Brain pericyte (primary cell): ENCODE results near the gene SGCA.

Source experiments
- DNase-seq: peaks from one replicate; pipeline ENCODE4 v3.0.0-alpha.2; 2012; ENCODE audit warnings: low read depth, low spot score

SGCA gene

DNA sequence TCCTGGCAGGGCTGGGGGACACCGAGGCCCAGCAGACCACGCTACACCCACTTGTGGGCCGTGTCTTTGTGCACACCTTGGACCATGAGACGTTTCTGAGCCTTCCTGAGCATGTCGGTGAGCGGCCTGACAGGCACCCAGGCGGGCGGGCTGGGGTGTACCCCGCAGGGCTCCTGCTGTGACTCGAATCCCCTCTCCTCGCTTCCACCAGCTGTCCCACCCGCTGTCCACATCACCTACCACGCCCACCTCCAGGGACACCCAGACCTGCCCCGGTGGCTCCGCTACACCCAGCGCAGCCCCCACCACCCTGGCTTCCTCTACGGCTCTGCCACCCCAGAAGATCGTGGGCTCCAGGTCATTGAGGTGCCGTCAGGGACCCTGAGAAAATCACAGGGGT lies 1.6 kb downstream of the SGCA start:
- DNase-seq = no peak

GRCh38 chr17:50168319-50168718 lies 2.5 kb downstream of the SGCA start:
- DNase-seq = no peak

DNA sequence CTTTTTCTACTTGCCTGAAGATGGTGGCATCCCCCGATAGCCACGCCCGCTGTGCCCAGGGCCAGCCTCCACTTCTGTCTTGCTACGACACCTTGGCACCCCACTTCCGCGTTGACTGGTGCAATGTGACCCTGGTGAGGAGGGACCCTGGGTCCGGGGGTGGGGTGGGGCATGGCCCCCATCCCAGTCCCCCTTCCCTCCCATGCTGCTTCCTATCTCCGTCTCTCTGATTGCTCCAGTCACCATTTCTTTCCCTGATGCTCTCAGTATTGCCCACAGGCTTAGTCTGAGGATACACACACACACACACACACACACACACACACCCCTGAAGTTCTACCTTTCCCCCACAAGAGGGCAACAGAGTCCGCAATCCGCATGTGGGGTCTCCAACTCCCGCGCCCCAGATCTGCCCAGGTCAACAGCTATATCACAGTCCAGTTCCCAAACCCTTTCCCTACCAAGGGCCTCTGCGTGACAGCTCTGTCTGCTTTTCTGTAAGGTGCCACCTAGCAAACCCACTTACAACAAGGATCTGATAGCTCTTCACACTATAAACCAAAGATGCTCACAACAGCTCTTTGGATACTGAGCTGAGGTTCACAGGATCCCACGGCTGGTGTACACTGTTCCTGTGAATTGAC lies 3.4 kb downstream of the SGCA start:
- DNase-seq = peak; percentile 67

- no peak for DNase-seq
Observed at GRCh38 chr17:50169881-50170459, 4.2 kb downstream of the SGCA start.

- no peak for DNase-seq
Observed at GRCh38 chr17:50170662-50171370, 5.0 kb downstream of the SGCA start.

DNA sequence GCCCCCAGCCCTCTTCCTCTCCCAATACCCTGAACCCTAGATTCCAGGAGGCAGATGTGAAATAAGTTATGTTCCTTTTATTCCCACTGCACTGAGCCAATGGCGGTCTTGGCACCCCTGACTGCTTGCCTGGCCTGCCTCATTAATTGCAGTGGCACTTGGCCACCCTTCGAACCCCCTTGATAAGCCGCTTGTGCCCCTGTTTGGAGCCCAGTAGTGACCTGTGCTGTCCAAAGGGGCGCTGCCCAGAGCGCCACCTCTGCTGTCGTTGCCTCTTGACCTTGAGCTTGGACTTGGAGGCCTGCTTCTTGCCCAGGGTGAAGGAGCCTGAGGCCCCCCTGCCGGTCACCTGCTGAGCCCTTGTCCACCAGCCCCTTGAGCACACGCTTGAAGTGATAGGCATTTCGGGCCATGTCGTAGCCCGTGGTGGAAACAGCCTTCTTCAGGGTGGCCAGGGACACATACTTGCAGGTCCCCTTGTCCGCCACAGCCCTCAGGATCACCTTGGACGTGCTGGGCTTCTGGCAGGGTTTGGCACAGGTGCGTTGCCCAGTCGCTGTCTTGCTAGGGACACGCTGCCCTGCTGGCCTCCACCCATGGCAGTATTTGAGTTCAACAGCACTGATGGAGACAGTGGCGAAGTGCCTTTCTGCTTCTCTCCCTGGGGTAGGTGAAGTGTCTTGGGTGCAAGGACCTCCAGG lies 5.7 kb downstream of the SGCA start:
- DNase-seq = no peak

DNA sequence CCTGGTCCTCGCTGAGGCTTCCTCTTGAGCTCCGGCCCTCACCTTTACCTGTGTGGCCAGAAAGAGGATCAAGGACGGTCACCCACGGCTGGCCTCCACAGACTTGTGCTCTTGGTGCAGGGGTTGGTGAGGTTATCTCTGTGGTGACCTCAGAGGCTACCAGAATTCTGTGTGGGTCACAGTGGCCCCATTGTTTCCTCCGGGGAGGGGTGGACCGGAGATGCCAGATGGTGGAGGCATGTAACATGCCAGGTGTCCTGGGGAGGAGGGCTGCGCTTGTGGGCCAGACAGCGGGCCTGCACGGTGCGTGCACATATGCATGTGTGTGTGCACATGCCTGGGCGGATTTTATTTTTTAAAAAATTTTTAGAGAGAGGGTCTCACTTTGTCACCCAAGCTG lies 6.3 kb downstream of the SGCA start:
- DNase-seq = no peak

DNA sequence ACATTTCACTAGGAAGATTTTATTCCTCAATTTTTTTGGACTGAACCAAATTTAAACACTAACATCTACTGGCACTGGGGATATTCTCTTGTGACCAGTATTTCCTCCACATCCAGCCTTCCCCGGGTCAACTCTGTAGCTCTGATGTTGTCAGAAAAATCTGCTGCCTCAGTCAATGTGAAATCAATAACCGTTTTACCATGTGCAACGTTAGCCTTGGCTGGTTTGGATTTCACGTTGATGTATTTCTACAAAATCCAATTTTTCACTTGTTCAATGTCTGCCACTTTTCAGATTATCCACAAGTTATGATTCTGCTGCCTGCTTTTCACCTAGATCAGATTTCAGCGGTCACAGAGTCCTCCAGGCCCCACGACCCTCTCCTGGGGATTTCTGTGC lies 7.1 kb downstream of the SGCA start:
- no peak for DNase-seq

DNA sequence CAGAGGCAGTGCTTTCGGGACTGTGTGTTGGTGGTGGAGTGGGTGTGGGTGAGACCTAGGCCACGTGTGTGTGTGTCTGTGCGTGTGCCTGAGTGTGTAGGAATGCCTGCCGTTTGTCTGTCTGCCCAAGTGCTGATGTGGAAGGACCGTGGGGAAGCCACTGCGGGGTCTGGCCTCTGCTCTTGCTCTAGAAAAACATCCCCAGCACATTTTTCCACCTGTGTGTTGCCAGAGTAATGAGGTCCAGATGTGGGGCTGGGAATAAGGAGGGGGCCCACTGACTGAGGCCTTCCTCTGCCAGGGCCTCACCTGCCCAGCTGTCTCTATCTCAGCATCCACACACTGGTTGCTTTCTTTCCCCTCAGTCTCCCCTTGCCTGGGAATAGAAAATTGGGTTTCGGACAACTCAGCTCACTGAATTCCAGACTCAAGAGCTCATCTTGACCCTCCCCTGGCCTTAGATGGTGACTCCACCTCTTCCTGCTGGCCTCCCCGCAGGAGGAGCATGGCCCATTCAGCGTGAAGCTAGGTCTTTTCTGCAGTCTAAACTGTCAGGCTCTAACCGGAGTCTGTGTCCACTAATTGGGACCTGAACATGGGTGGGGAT lies 7.6 kb downstream of the SGCA start:
- DNase-seq = peak; percentile 83

GRCh38 chr17:50174444-50174843 lies 8.6 kb downstream of the SGCA start:
- DNase-seq = no peak

DNA sequence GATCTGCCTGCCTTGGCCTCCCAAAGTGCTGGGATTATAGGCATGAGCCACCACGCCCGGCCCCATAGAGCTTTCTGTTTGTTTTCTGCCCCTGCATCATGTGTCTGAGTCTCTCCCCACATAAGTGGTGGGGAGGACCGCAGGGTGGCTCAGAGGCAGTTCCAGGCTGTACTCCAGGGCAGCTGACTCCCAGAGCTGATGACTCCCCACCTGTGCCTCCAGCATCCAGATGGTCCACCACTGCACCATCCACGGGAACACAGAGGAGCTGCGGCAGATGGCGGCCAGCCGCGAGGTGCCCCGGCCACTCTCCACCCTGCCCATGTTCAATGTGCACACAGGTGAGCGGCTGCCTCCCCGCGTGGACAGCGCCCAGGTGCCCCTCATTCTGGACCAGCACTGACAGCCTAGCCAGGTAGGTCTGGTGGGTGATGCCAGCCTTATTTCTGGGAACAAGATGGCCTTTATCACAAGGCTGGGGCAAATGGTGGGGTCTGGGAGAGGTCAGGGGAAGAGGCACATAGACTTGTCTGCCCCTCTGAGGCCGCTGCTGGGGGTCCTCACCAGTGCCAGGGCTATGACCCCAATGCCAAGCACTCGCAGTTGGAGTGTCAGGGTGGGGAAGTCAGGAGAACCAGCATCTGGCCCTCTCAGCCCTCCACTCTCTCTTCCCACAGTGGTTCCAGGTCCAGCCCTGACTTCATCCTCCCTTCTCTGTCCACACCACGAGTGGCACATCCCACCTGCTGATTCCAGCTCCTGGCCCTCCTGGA lies 9.4 kb downstream of the SGCA start:
- DNase-seq = no peak

GRCh38 chr17:50176559-50177357 lies 11.0 kb downstream of the SGCA start:
- DNase-seq = no peak

DNA sequence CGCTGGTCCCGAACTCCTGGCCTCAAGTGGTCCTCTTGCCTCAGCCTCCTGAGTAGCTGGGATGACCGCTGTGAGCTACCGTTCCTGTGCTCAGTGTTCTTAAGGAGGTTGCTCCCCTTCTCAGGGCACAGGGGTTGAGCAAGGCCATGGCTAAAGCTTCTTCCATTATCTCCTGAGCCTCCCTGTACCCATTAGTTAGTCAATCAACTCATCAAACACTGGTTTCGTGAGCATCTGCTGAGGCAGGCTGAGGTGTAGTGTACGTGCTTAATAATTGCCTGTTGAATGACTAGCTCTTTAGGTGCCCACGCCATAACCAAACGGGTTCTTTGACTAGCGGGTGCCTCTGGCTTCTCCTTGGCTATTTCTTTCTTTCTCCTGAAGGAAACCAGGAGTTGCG lies 11.7 kb downstream of the SGCA start:
- no peak for DNase-seq

GRCh38 chr17:50177983-50178834 lies 12.4 kb downstream of the SGCA start:
- peak; percentile 99 for DNase-seq

DNA sequence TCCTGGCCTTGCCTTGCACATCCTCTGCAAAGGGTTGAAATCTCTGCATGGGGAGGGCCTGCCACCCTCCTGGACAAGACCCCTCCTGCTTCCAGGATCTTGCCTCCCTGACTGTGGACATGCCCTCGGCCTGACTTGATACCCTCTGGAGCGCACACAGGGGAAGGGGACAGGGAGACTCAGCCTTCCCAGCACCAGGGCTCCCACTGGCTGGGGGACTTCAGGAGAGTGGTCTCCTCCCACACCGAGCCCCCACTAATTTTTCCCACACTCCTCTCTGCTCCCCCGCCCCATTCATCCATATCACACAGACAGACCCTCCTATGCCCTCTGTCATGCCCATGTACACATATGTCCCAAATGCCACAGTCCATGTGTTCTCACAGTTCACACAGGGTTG lies 14.3 kb downstream of the SGCA start:
- DNase-seq = no peak

GRCh38 chr17:50180620-50181019 lies 14.8 kb downstream of the SGCA start:
- no peak for DNase-seq

DNA sequence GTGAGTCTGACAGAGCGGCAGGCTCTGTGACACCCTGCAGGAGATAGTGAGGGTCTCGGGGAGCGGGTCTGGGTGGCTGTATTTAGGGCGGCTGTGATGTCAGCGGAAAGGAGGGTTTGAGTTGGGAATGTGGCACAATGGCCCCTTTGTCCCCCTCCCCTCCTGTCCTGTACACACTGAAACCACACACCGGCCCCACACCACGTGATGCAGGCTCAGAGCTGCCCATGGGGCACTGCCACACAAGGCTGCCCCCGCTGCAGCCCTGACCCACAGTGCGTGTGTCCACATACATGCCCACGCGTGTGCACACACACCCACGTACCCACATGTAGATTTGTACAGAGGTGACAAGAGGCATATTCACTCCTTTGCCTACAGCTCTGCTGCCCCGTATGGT lies 15.3 kb downstream of the SGCA start:
- DNase-seq = no peak

DNA sequence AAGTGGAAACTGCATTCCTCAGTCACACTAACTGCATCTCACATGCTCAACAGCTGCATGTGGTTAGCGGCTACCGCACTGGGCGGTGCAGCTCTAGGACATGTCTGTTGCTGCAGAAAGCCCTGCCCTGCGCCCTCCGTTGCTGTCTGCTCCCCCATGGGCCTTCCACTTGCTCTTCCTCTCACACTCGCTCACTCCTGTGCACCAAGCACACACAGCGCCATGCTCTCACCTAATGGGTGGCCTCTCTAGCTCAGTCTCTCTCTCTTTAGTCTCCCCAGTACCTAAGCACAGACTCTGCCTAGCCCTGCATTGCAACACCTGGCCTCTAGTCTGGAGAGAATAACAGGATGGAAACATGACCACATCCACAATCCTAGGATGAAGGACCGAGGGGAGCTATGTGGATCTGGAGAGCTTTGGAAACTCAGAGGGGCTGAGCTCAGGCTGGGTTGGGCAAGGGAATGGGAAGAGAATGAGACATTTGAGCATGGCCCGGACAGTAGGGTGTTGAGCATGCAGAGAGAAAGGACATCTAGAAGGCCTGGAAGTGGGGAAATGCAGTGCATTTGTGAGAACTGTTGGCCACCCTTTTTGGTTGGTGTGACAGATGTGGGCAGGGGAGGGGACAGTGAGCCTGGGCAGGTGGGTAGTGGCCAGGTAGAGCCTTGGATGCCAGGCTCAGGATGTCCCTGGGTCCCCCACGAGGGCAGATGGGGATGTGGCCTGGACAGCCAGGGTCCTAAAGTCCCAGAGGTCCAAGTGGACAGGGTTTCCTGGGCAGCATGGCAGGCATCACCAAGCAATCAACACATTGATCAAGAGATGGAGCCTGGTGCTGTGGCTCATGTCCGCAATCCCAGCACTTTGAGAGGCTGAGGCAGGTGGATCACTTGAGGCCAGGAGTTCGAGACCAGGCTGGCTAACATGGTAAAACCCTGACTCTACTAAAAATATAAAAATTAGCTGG lies 16.1 kb downstream of the SGCA start:
- DNase-seq = no peak
